GM21529 (cell line): ENCODE results near the gene TTC32.
"Not testable (repeated sequence)": the region's sequence is repeated elsewhere in the genome, so short reads cannot be mapped to it uniquely, and the experiment has no call there.

Experiments used
- ATAC-seq: cut with Tn5 transposase; IDR thresholded peaks from one replicate; pipeline ENCODE4 v1.9.1; 2021; ENCODE audit not compliant: unreplicated experiment

TTC32 gene

GRCh38 chr2:19899985-19900930 is 1.5 kb downstream of the TTC32 start:
- ATAC-seq: peak; percentile 27

- ATAC-seq: no peak
Observed at GRCh38 chr2:19898592-19899329, 3.0 kb downstream of the TTC32 start.

- no peak for ATAC-seq
Observed at GRCh38 chr2:19897623-19898245, 4.0 kb downstream of the TTC32 start.

GRCh38 chr2:19895535-19895934 is 6.2 kb downstream of the TTC32 start:
- ATAC-seq: no peak

GRCh38 chr2:19894134-19894792 is 7.5 kb downstream of the TTC32 start:
- ATAC-seq: peak; percentile 26

- ATAC-seq: peak; percentile 74
Observed at GRCh38 chr2:19893520-19894133, 8.2 kb downstream of the TTC32 start.

- not testable (repeated sequence) for ATAC-seq
Observed at GRCh38 chr2:19891971-19892370, 9.8 kb downstream of the TTC32 start.

GRCh38 chr2:19890104-19890503 is 11.7 kb downstream of the TTC32 start:
- no peak for ATAC-seq

- no peak for ATAC-seq
Observed at GRCh38 chr2:19888831-19889230, 13.0 kb downstream of the TTC32 start.

- ATAC-seq: no peak
Observed at GRCh38 chr2:19887510-19887909, 14.3 kb downstream of the TTC32 start.

- no peak for ATAC-seq
Observed at GRCh38 chr2:19886261-19886660, 15.5 kb downstream of the TTC32 start.

GRCh38 chr2:19885791-19886190 is 16.0 kb downstream of the TTC32 start:
- no peak for ATAC-seq

- no peak for ATAC-seq
Observed at GRCh38 chr2:19883971-19884720, 17.6 kb downstream of the TTC32 start.

- no peak for ATAC-seq
Observed at GRCh38 chr2:19883486-19883885, 18.3 kb downstream of the TTC32 start.

- ATAC-seq: no peak
Observed at GRCh38 chr2:19882286-19882685, 19.5 kb downstream of the TTC32 start.

- no peak for ATAC-seq
Observed at GRCh38 chr2:19881908-19882265, 19.9 kb downstream of the TTC32 start.

- no peak for ATAC-seq
Observed at GRCh38 chr2:19881221-19881907, 20.4 kb downstream of the TTC32 start.

GRCh38 chr2:19880191-19880590 is 21.6 kb downstream of the TTC32 start:
- not testable (repeated sequence) for ATAC-seq

- no peak for ATAC-seq
Observed at GRCh38 chr2:19879120-19879519, 22.7 kb downstream of the TTC32 start.
